Aortic smooth muscle cell (primary cell): ENCODE data around the gene SCAMP1. TPM values are rescaled to one million over a fixed set of nuclear protein-coding genes. Genes with fewer than 3 reads are reported as not detected.

Source experiments
- total RNA-seq: library from RNA; depleted of rRNA; stranded (reverse); fragments of >200 nt; gene quantifications from 2 replicates; pipeline ENCODE4 v1.2.3, GENCODE V29; 2014

SCAMP1 gene
- 56.8 and 82.1 TPM in 2 replicates for total RNA-seq

GRCh38 chr5:78359831-78360673, at the start of gene SCAMP1:
Gene SCAMP1, plus strand, starts transcription at chr5:78360617. Its CDS starts 55 bp downstream, at chr5:78360672.

Other genes with a start within 250 kb of the SCAMP1 start
- 79.8 and 80.0 TPM in 2 replicates for gene AP3B1, start 65.9 kb upstream of the SCAMP1 start, total RNA-seq